ENCODE measurements around the gene FAM135A. TPM values are rescaled to one million over a fixed set of nuclear protein-coding genes. Genes with fewer than 3 reads are reported as not detected.
A peak's percentile ranks its signal among the peaks of the same experiment; 100 is the strongest.

FAM135A gene
- total RNA-seq (10 to 100 TPM; 67.0 to 68.9 TPM), polyA plus RNA-seq (ENCODE audit: insufficient read depth, low read depth, low replicate concordance) (21.7 TPM)
- long read RNA-seq, donor 1: 0 reads
- long read RNA-seq, donor 2: 0 reads

- WGBS, 2 donors: 0% methylated on average over 30 to 88 of the region's 89 CpGs
- TF ChIP-seq POLR2A (IDR thresholded peaks at IDR 0.05): peak; percentile 34
- TF ChIP-seq, protein P1, sequence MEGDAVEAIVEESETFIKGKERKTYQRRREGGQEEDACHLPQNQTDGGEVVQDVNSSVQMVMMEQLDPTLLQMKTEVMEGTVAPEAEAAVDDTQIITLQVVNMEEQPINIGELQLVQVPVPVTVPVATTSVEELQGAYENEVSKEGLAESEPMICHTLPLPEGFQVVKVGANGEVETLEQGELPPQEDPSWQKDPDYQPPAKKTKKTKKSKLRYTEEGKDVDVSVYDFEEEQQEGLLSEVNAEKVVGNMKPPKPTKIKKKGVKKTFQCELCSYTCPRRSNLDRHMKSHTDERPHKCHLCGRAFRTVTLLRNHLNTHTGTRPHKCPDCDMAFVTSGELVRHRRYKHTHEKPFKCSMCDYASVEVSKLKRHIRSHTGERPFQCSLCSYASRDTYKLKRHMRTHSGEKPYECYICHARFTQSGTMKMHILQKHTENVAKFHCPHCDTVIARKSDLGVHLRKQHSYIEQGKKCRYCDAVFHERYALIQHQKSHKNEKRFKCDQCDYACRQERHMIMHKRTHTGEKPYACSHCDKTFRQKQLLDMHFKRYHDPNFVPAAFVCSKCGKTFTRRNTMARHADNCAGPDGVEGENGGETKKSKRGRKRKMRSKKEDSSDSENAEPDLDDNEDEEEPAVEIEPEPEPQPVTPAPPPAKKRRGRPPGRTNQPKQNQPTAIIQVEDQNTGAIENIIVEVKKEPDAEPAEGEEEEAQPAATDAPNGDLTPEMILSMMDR (IDR thresholded peaks at IDR 0.05): peak in 1 of 3 experiments; percentile 6
- Histone ChIP-seq H3K4me3 (peak within 1 kb of the TSS; percentile 95 to 96), H3K9me3 (no peaks in the 10 kb centered on the region), H3K27me3 (no peaks in the 10 kb centered on the region), H3K4me1 (no peaks in the 10 kb centered on the region), H3K36me3 (ENCODE audit: low read depth, missing control alignments) (no peaks in the 10 kb centered on the region), H3K27ac (peak within 1 kb of the TSS; percentile 94 to 98)
- intact Hi-C loops (cut with DNase I; ENCODE audit: low total_unique reads): no loop called here
- peak; percentile 99 for DNase-seq
Measured at GRCh38 chr6:70413114-70413991, at the start of gene FAM135A. TSS of gene FAM135A (plus strand) at chr6:70413508. CDS start at chr6:70428343, 14,835 bp downstream.

DNA sequence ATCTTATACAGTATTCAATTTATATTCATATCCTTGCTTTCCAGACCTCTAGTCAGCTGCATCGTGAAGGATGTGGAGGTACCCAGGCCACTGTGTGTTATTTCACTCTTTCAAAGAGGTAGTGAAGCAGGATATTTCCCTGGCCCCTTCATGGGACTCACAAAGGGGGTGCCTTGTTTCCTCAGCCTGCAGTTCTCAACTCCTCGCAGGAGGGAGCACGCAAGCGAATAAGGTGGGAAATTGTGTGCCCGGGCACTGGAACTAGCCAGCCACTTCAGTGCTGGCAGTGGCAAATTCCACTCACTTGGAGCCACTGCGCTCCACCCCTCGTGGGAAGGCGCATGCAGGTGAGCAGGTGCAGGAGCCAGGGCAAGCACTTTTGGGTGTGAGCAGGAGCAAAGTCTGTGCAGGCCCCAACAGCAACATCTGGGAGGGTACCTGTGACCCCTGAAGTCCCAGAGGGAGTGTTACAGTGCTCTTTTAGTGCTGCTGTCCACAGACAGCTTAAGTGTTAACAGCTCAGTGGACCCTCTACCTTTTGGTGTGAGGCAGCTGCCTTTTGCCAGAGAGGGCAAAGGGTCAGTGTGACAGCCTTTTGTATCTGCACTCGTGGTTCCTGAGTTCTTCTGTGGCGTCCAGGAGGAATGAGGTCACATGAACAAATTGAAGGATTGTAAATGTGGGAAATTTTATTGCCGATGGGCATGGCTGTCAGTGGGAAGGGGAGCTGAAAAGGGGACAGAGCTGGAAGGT is 49.4 kb upstream of the FAM135A start:
- TF ChIP-seq, protein P1 (IDR thresholded peaks at IDR 0.05): no peak
- no peak for TF ChIP-seq POLR2A (IDR thresholded peaks at IDR 0.05)
- Histone ChIP-seq H3K4me3 (no peak overlapping the region), H3K9me3 (no peaks in the 10 kb centered on the region), H3K27ac (no peak overlapping the region), H3K36me3 (ENCODE audit: low read depth, missing control alignments) (no peaks in the 10 kb centered on the region), H3K27me3 (no peaks in the 10 kb centered on the region), H3K4me1 (no peaks in the 10 kb centered on the region)
- no peak for DNase-seq
- 85 to 90% methylated on average over 11 of the region's 11 CpGs for WGBS, 2 donors
- intact Hi-C loops (cut with DNase I; ENCODE audit: low total_unique reads): loop anchor here (10.0 kb wide), 1 partner anchor 49 kb away; no protein-coding TSS in a partner anchor

DNA sequence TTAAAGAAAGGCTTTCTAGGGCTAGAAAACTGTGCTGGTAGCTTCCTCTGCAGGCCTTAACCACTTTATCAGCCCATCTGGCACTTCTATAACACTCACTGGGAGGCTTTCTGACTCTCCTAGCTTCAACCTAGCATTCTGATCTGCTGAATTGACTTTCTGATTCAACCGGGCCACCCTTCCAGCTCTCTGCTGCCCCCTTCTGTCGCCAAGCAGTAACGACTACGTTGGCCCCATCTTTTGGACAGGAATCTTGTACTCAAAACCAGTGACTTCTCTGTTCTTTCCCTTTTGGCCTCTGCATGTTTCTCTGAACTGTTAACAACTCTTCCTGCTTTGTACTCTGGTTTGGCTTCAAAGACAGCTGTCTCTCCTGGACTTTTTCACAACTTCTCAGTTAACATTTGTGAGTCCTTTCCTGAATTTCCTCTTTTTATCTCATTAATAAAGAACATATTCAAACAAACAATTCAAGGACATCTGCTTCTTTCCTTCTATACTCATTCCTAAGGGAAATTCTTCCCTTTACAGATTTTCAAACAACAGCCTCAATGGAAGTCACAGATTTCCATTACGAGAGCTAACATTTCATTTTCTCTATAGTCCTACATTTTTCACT is 43.9 kb upstream of the FAM135A start:
- no peak overlapping the region for H3K4me3 ChIP-seq
- TF ChIP-seq, protein P1 (IDR thresholded peaks at IDR 0.05): peak; percentile 71 to 89 (median 87)
- TF ChIP-seq POLR2A (IDR thresholded peaks at IDR 0.05): no peak
- H3K9me3 ChIP-seq: no peaks in the 10 kb centered on the region
- intact Hi-C loops (cut with DNase I; ENCODE audit: low total_unique reads): loop anchor here (10.0 kb wide), 1 partner anchor 55 kb away; no protein-coding TSS in a partner anchor
- no peaks in the 10 kb centered on the region for H3K27me3 ChIP-seq
- H3K27ac ChIP-seq: no peak overlapping the region
- no peaks in the 10 kb centered on the region for H3K36me3 ChIP-seq (ENCODE audit: low read depth, missing control alignments)
- 16% methylated on average over 5 of the region's 5 CpGs for WGBS, 2 donors
- DNase-seq: peak; percentile 64
- no peaks in the 10 kb centered on the region for H3K4me1 ChIP-seq

DNA sequence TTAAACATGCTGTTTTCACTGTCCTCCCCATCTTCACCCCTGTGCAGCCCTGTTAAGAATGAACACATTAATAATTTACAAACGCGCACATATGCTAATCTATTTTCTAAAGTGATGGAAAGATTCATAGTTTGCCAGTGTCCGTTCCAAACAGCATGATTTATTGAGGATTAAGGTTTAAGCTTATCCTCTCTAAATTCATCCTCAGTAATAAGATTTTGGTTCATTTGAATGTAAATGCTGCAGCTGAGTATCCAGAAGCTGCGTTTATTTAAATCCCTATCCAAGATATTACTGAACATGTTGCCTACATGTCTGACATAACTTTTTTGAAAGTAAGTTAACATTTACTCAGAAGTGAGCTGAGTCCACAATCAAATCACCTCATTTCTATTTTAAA is 42.8 kb upstream of the FAM135A start:
- Histone ChIP-seq H3K27me3 (no peaks in the 10 kb centered on the region), H3K4me1 (no peaks in the 10 kb centered on the region), H3K4me3 (no peak overlapping the region), H3K27ac (no peak overlapping the region), H3K36me3 (ENCODE audit: low read depth, missing control alignments) (no peaks in the 10 kb centered on the region), H3K9me3 (no peaks in the 10 kb centered on the region)
- TF ChIP-seq, protein P1 (IDR thresholded peaks at IDR 0.05): no peak
- no peak for TF ChIP-seq POLR2A (IDR thresholded peaks at IDR 0.05)
- WGBS, 2 donors: 82 to 83% methylated on average over 4 of the region's 4 CpGs
- DNase-seq: no peak
- intact Hi-C loops (cut with DNase I; ENCODE audit: low total_unique reads): no loop called here

All from testis (tissue), 5 donors.